Right lobe of liver (tissue), 6 donors: ENCODE results near the gene NPFF. TPM values are rescaled to one million over a fixed set of nuclear protein-coding genes. Genes with fewer than 3 reads are reported as not detected.

Source experiments
- ATAC-seq, 4 donors: fragments of 200-7000 bp; cut with Tn5 transposase; one replicate each; pipeline ENCODE4 v1.9.1; 2020; ENCODE audit warnings: mild to moderate bottlenecking in 4 of 4, moderate library complexity in 4 of 4
- DNase-seq, 3 donors: peaks; one replicate each; pipeline ENCODE4 v3.0.0-alpha.2; 2020
- H3K27ac ChIP-seq, 3 donors: fragments of 200-600 bp; one replicate each; pipeline ENCODE4 v1.8.0; 2022
- H3K27me3 ChIP-seq, 2 donors: fragments of 200-600 bp; one replicate each; pipeline ENCODE4 v1.8.0; 2022
- H3K36me3 ChIP-seq, 4 donors: fragments of 200-600 bp; sonication (generic) in 1 of 4; one replicate each; pipeline versions ENCODE4 v1.5.1 to v1.8.0; 2017 to 2022; ENCODE audit warnings: control low read depth in 1 of 4
- H3K4me1 ChIP-seq, 4 donors: fragments of 200-600 bp; sonication (generic) in 1 of 4; one replicate each; pipeline versions ENCODE4 v1.5.1 to v1.8.0; 2017 to 2022; ENCODE audit warnings: control low read depth in 1 of 4
- H3K4me3 ChIP-seq, 3 donors: fragments of 200-600 bp; one replicate each; pipeline ENCODE4 v1.8.0; 2022
- H3K9me3 ChIP-seq, 4 donors: fragments of 200-600 bp; sonication (generic) in 1 of 4; one replicate each; pipeline versions ENCODE4 v1.5.1 to v1.8.0; 2017 to 2022; ENCODE audit warnings: control low read depth in 1 of 4
- POLR2A ChIP-seq: fragments of 450-650 bp; IDR thresholded peaks from one replicate; pipeline ENCODE4 v1.6.1; 2017; ENCODE audit warnings: antibody characterized with exemption, mild to moderate bottlenecking
- WGBS: methylation state at CpG from one replicate; pipeline ENCODE4 v1.1.6; 2018; ENCODE audit warnings: low coverage, low lambda C conversion rate; ENCODE audit not compliant: insufficient coverage; ENCODE audit errors: missing lambda C conversion rate; 5-methylcytosine and 5-hydroxymethylcytosine counted together
- intact Hi-C, 2 donors: fragments of 100-400 bp; cut with DNase I; formaldehyde crosslinking; loops; one replicate each; pipeline versions ENCODE4 v1.11.2 to v1.14.1; 2022
- total RNA-seq, 6 experiments: library from RNA; depleted of rRNA in 2 of 6; stranded (reverse); fragments of >200 nt in 2 of 6; fragmentation: NEBNext Ultra II Directional in 3 of 6; extraction: Animal tissue kit (Norgen Biotek cat#: 25700) in 3 of 6; gene quantifications; one replicate each; pipeline versions ENCODE4 v1.1.0 to v1.2.4, GENCODE V29; 2016 to 2023
- TF ChIP-seq, protein P1 (sequence below), 4 donors: fragments of 200-600 bp in 3 of 4; fragments of 450-650 bp in 1 of 4; IDR thresholded peaks; one replicate each; pipeline versions ENCODE4 v1.5.1 to v1.8.0; 2016 to 2022; ENCODE audit warnings: antibody characterized with exemption in 4 of 4, mild to moderate bottlenecking in 2 of 4
- donor health status: DM: no; HTN: yes; CAD: no.
- donor health status: DM: no; HTN: no; CAD: no.
- donor health status: DM: no; HTN: no; CAD: no.
- donor health status: DM: no; HTN: yes; CAD: no.
- donor health status: DM: no; HTN: yes; CAD: no.

The NPFF gene
- total RNA-seq, 6 experiments from 2014 or later = not detected

DNA sequence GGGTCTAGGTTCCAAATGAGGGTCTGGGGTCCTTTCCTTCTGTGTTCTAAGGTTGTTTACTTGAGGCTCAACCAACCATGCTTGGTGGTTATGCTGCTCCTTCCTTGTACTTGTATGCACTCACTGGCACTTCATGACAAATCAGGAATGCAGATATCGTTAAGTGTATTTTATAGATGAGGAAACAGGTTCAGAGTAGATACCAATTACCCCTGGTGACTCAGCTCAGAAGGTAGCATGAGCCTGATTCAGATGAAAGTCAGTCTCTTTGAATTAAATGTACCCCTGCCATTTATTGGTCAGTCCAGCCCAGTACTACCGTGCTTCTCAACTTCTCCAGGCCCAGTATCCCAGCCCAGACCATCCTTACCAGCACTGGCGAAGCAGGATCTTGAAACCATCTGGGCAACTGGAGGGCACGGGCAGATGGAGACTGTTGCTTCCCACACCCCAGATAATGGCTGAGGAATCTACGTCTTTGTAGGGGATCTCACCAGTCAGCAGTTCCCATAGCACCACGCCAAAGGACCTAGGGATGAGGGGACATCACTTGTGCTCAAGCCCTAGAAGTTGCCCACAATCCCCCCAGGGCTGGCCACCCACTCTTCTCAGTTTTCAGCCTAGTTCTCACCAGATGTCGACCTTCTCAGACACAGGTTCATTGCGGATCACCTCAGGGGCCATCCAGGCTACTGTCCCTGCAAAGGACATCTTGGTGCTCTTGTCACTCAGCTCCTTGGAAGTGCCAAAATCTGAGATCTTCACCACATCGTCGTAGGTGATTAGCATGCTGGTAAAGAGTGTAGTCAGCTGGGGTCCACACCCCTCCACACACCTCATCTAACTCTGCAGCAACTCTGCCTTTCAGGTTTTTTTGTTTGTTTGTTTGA lies 22.4 kb downstream of the NPFF start:
- Histone ChIP-seq H3K4me3 (no peak overlapping the region), H3K36me3 (peaks cover 7 to 34% (median 15%) of the 10 kb centered on the region in 4 donors), H3K27ac (no peak overlapping the region), H3K27me3 (no peaks in the 10 kb centered on the region), H3K9me3 (no peaks in the 10 kb centered on the region), H3K4me1 (no peaks in the 10 kb centered on the region)
- DNase-seq = no peak
- intact Hi-C loops = loop anchor here in 1 of 2 donors (5.0 kb wide), 1 partner anchor 33 kb away; the partner anchor contains the start of gene PCBP2
- 83% methylated on average over 5 of the region's 10 CpGs for WGBS
- ATAC-seq = no peak
- no peak for TF ChIP-seq POLR2A
- TF ChIP-seq, protein P1, sequence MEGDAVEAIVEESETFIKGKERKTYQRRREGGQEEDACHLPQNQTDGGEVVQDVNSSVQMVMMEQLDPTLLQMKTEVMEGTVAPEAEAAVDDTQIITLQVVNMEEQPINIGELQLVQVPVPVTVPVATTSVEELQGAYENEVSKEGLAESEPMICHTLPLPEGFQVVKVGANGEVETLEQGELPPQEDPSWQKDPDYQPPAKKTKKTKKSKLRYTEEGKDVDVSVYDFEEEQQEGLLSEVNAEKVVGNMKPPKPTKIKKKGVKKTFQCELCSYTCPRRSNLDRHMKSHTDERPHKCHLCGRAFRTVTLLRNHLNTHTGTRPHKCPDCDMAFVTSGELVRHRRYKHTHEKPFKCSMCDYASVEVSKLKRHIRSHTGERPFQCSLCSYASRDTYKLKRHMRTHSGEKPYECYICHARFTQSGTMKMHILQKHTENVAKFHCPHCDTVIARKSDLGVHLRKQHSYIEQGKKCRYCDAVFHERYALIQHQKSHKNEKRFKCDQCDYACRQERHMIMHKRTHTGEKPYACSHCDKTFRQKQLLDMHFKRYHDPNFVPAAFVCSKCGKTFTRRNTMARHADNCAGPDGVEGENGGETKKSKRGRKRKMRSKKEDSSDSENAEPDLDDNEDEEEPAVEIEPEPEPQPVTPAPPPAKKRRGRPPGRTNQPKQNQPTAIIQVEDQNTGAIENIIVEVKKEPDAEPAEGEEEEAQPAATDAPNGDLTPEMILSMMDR (IDR thresholded peaks at IDR 0.05) = no peak

DNA sequence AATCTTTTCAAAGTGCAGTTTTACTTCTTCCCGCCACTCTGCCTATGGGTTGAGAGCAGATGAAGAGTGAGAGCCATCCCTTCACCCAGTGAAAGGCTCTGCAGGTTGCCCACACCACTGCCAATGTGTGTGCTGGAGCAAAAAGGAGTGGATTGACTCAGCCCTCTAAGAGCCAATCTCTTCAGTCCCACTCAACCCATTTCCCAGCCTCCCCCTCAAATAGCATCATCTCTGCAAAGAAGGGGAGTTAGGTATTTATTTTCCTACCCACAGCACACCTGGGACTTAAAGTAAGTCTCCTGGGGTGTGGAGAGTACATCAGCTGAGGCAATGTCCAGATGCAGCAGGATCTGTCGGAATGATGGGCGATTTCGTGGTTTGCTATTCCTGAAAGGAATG lies 23.3 kb downstream of the NPFF start:
- TF ChIP-seq, protein P1 (IDR thresholded peaks at IDR 0.05) = no peak
- TF ChIP-seq POLR2A = no peak
- no peak for DNase-seq
- no peaks in the 10 kb centered on the region for H3K4me1 ChIP-seq
- no peak overlapping the region for H3K4me3 ChIP-seq
- intact Hi-C loops = no loop called here
- no peaks in the 10 kb centered on the region for H3K9me3 ChIP-seq
- H3K36me3 ChIP-seq = peaks cover 16 to 43% (median 22%) of the 10 kb centered on the region in 4 donors
- H3K27ac ChIP-seq = no peak overlapping the region
- peak in 1 of 4 donors; percentile 5 for ATAC-seq
- H3K27me3 ChIP-seq = no peaks in the 10 kb centered on the region
- WGBS = 78% methylated on average over 4 of the region's 4 CpGs

DNA sequence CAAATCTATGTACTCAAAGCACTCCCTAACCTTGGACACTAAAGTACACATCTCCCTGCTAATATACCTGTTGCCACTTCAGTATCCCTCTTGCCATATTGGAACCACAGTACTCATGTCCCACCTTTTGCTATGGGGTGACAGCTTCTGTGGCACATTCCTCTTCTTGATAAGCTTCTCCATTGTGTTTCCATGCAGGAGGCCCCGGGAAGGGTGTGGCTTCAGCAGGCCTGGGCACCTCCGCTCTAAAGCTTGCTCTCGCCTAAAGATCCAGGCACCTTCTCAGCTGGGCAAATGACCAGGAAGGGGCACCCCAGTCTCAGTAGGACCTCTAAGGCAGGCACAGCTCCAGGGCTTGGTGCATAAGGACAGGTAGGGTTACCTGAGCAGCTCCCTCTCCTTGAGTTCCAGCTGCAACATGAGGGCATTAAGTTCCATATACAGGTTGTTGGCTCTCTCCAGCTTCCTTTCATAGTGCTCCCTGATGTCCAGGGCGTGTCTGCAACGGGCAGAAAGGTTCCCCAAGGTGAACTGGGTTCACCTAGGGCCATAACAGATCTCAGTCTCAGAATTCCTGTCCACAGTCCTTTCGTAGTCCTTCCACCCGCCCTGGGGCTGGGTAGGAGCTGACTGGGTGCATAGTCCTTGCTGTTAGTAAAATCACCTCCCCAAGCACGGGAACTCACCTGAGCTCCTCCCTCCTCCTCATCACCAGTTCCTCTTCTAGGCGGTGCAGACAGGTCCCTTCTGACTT lies 23.9 kb downstream of the NPFF start:
- peaks cover 16 to 49% (median 27%) of the 10 kb centered on the region in 4 donors for H3K36me3 ChIP-seq
- DNase-seq = peak in 1 of 3 donors; percentile 48
- no peak overlapping the region for H3K4me3 ChIP-seq
- intact Hi-C loops = no loop called here
- peak in 1 of 4 donors; percentile 7 for ATAC-seq
- H3K27me3 ChIP-seq = no peaks in the 10 kb centered on the region
- H3K4me1 ChIP-seq = no peaks in the 10 kb centered on the region
- no peak overlapping the region for H3K27ac ChIP-seq
- TF ChIP-seq, protein P1 (IDR thresholded peaks at IDR 0.05) = no peak
- TF ChIP-seq POLR2A = no peak
- H3K9me3 ChIP-seq = no peaks in the 10 kb centered on the region
- 61% methylated on average over 6 of the region's 9 CpGs for WGBS

DNA sequence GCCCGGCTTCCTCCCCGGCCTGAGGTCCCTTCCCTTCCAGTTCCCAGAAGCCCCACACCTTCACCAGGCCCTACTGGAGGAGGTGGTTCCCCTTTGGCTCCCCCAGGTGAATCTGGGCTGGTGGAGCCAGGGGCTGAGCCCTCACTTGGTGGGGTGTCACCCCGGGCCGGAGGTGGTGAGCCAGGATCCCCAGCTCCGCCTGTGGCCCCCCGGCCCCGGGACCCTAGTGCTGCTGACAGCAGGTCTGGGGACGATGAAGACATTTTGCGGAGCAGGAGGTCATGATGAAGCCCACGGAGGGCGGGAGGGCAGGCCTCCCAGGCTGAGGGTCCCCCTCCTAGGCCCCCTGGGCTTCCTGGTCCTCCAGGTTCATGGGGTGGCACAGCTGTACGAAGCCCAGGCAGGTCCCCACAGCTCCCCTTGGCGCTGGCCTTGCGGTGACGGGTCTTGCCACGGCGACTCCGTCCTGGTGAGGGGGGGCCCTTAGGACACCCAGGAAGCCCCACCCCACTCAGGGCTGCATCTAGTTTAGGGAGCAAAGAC lies 24.6 kb downstream of the NPFF start:
- Histone ChIP-seq H3K9me3 (no peaks in the 10 kb centered on the region), H3K36me3 (peaks cover 19 to 56% (median 31%) of the 10 kb centered on the region in 4 donors), H3K27ac (no peak overlapping the region), H3K4me3 (no peak overlapping the region), H3K4me1 (no peaks in the 10 kb centered on the region), H3K27me3 (no peaks in the 10 kb centered on the region)
- no CpG with 5 or more reads among the region's 18 CpGs for WGBS
- DNase-seq (no peak), ATAC-seq (peak in 2 of 4 donors; percentile 3 to 8)
- TF ChIP-seq, protein P1 (IDR thresholded peaks at IDR 0.05) = no peak
- no peak for TF ChIP-seq POLR2A
- intact Hi-C loops = no loop called here
